ENCODE measurements around the gene AHNAK.

The AHNAK gene

DNA sequence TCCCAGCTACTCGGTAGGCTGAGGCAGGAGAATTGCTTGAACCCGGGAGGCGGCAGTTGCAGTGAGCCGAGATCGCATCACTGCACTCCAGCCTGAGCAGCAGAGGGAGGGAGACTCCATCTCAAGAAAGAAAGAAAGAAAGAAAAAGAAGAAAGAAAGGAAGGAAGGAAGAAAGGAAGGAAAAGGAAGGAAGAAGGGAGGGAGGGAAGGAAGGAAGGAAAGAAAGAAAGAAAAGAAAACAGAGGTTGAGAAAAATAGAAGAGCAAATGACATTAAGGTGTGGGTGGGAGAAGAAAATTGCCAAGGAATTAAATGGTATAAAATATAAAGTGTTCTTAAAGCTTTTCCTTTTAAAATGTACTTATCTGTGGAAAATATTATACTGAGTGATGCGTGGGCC is 49.9 kb downstream of the AHNAK start:
- DNase-seq = no peak

DNA sequence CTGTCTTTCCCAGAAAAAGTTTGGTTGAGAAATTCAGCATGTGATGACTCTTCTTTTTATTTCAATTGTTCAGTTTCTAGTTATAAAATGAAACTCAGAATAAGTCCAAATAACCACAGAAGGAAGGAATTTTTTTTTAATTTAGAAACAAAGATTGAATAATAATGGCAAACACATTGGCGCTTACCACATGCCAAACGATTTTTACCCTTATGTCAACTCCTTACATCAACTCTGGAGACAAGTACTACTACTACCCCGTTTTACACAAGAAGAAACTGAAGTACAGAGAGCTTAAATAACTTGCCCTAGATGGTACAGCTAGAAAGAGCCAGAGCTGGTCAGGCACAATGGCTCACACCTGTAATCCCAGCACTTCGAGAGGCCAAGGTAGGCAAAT is 52.4 kb downstream of the AHNAK start:
- DNase-seq = no peak

DNA sequence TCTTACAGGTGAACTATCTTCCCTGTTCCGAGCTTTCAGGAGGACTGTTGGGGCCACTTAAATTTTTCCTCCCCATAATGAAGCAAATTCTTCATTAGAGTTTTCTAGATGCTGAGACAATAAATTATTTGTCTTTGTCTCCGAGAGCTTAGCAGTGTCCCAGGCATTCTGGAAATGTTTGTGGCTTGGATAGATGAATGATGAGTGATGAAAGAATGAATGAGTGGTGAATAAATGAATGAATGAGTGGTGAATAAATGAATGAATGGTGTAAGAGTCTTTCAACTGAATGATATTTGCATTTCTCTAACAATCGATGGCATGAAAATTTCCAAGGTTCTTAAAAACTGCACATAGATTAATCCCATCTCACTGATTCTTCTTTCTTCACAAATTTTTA is 52.8 kb downstream of the AHNAK start:
- DNase-seq = no peak

DNA sequence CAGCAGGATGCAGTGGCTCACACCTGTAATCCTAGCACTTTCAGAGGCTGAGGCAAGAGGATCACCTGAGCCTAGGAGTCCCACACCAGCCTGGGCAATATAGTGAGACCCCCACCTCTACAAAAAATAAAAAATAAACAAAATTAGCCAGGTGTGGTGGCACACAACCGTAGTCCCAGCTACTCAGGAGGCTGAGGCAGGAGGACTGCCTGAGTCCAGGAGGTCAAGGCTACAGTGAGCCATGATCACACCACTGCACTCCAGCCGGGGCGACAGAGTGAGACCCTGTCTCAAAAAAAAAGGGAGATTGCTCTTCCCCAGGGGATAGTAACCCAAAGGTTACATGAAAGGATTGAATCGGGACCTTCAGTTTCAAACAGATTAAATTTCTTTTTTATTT is 54.0 kb downstream of the AHNAK start:
- DNase-seq = no peak

DNA sequence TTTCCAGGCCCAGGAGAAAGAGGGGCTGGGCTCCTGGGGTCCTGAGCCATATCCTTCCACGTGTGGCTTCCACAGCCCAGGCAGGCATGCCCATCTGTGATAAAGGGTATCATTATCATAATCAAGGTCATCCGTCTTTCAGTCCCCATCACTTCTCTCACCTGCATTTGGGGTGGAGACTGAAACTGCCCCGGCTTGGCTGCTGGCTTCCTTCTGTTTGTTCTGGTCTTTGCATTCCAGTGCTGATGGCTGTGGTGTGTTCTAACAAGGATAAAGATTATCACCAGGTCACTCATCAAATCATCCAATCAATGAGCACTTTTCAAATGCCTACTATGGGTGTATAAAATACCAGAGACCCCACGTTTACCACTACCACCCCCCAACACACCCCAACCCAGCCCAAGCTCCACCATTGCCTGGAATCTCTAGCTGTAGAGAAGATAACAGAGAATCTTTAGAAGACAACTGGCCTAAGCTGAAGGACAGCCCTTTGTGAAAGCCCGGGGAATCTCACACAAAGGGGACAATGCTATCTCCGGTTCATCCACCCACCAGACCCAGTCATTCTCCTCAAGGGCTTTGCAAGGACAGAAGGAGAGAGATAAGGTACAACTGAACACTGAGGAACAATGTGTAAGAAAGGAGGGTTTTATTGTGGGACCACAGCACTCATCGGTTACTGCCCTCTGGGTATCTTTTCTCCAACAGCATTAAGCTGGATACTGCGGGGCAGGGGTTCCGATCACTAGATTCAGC is 54.9 kb downstream of the AHNAK start:
- DNase-seq = no peak

DNA sequence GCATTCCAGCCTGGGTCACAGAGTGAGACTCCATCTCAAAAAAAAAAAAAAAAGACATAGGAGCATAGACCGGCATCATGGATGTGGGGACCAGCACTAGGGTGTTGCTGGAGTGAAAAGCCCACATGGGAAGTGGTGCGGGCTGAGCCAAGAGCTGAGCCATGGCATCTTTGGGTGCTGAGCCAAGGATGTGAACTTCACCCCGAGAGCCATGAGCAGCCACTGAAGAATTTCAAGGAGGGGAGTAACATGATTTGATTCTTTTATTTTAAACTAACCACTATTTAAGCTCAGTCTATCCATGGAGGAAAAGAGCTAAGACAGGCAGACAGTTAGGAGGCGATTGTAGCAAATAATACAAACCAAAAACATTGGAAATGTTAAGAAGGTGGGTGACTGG is 57.4 kb downstream of the AHNAK start:
- DNase-seq = no peak

DNA sequence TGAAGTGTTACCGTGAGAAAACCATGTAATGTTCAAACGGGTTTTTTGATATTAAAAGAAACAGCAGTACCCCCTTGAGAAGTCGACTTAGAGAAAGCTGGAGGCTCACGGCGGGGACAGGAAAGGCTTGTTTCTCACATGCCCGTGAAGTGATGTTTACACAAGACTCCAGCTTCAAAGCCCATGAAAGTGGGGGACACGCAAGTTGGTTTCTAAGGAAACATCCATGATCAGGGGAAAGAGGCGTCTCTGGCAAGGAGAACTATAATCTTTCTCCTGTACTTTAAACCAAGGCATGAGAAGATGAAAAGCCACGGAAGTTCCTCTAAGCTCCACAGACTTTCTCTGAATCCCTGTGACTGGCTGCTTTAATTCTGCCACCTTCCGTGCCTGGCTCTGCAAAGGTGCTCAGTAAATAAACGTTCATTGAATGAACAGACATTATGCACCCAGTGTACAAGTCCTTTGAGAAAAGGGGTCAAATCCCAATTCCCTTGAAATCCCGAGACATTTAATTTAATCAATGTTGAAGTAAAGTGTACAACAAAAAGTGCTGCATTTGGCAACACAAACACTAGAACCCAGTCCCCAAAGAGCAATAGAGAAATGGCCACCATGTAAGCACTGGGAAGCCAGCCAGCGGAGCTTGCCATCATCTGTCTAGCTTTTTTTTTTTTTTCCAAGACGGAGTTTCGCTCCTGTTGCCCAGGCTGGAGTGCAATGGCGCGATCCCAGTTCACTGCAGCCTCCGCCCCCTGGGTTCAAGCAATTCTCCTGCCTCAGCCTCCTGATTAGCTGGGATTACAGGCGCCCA is 58.7 kb downstream of the AHNAK start:
- DNase-seq = no peak

DNA sequence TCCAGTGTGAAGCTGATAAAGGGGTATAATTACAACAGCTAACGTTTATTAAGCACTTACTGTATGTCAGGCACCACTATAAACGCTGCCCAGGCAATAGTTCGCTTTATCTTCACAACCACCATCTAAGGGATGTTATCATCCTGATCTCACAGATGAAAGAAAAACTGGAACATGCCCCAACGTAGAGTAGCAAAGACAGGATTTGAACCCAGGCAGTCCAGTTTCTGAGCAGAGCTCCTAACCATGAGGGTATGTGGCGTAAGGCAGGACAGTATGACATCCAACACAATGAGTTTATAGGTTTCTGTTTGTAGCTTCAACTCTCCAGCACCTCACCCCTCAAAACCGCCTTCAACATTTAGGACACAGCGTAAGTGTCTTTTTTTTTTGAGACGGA is 59.5 kb downstream of the AHNAK start:
- DNase-seq = no peak

DNA sequence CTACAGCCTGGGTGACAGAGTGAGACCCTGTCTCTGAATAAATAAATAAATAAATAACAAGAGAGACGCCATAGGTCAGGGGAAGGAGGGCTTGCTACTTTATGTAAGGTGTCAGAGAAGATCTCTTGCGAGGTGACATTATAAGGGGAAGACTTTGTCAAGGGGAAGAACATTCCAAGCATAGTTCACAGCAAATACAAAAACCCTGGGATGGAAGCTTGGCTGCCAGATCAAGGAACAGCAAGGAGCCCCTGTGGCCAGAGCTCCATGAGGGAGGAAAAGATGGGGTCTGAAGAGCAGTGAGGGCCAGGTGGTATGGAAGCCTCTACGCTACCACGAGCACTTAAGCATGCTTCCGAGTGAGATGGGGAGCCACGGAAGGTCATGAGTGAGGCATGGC is 62.3 kb downstream of the AHNAK start:
- no peak for DNase-seq

DNA sequence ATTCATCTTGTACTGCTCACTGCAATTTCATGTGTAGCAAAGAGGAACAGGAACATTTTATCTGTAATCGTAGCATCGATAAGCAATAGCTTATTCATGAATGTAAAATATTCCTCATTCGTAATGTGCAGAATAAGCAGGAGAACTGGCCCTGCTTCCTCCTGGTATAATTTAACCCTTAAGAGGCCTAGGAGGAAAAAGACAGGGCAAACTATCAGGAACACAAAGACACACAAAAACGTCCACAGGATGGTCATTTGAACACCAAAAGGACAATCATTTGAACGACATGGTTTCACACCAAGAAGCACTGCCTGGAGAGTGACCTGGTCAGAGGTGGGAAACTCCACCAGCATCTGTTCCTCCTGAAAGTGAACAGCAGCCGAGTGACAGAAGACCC is 63.9 kb downstream of the AHNAK start:
- DNase-seq = no peak

DNA sequence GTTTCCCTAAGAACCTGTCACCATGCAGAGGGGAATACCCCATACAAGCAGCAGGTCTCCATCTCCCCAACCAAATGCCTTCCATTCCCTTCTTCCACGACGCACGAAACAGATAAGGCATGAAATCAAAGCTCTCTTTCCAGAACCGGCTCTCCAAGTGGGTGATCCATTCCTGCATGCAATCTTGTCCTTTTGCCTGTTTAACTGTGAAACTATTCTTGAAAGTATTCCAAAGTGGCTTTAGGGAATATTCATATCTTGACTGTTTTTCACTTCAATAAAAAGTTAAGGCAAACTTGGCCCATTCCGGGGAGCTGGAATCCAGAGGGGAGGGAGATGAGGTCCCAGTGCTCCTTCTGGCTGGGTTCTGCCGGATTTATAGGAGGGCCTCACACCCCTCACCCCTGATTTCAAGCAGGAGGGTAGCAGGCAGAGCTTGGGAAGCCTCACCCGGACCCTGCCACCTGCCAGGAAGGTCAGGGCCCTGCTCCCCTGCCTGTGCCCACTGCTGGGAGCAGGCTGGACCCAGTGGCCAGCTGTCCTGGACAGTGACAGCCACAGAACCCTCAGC is 66.9 kb downstream of the AHNAK start:
- no peak for DNase-seq

DNA sequence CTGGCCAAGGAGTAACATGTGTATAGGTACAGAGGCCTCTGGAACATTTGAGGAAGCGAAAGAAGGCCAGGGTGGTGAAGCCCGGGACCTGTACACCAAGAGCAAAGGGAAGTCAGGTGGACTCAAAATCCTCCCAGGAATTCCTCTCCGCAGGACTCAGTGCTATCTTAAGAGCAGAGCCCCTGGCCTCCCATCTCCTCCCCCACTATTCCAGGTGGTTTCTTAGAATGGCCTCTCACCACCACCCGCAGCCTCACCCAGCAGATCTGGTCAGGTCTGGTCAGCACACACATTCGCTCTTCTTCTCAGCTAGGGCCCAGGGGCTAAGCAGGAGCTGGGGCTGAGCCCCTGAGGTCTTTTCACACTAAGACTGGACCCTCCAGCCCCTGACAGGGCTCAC is 68.7 kb downstream of the AHNAK start:
- no peak for DNase-seq

DNA sequence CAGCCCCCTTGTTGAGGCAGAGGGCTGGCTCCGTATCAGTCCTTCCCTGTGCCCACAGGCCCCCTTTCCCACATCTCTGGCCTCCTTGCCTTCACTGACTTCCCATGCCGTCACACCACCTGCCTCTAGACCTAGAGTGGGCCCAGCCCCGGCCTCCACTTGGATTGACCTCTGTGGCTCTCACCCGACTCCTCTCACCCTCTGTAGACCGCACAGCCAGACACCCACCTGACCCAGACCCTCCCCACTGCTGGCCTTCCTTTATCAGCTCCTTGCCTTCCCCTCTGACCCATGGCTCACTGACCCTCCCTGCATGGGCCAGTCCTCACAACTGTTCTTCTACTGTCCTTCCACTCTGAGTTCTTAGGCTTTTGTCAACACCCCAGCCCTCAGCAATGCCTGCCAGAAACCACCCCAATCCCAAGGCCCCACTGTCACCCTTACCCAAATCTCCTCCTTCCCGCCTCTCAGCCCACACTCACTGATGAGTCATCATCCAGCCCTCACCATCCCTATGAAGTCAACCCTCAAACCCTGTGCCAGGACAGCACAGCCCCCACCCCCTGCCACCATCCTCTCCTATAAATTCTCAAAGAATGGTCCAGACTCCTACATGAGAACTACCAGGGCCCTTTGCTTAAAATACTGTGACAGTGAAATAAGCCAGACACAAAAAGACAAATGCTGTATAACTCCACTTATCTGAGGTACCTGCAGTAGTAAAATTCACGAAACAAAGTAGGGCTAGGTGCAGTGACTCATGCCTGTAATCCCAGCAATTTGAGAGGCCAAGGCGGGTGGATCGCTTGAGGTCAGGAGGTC is 74.3 kb downstream of the AHNAK start:
- no peak for DNase-seq

DNA sequence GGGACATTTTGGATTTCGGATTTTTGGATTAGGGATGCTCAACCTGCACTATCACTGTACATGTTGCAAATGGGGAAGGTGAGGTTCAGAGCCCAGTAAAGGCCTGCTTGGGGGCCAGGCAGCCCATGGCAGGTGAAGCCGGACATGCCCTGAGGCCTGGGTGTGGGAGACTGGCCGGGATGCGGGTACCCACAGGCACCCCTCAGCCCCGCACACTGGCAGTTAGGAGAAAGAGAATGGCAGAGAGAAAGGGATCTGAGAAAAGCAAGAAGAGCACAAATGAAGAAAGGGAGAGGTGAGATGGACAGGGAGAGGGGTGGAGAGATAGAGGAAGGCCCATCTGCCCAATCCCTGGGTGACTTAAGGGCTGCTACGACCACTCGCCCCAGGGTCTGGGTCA is 75.0 kb downstream of the AHNAK start:
- no peak for DNase-seq

DNA sequence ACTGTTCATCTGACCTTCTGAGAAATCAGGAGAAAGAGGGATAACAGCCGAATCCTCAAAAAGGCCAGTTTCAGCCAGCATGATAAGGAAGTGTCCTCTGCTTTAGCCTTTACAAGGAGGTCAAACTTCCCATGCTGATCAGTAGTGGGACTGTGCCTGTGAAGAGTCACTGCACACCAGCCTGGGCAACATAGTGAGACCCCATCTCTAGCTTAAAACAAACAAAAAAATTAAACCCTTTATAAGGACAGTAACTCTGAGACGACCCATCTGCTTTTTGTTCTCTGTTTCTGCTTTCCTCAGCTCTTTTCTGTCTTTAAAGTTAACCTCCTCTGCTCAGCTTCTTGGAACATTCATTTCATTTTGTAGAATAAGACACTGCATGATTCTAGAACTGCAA is 78.0 kb downstream of the AHNAK start:
- DNase-seq = no peak

DNA sequence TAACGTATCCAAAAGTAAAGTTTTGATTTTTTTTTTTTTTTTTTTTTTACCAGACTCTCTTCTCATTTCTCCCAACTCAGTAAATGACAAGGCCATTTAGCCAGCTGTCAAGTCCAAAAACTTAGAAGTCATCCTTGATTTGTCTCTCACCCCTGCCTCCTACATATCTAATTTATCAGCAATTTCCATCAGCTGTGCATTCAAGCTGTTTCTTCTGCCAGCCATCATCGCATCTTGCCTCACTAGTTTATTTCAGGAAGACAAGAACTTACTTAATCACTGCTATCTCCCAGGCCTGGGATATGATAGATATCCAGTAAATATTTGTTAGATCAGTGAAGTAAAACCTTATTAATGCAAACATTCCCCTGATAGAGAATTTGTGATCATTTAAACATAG is 80.2 kb downstream of the AHNAK start:
- no peak for DNase-seq

DNA sequence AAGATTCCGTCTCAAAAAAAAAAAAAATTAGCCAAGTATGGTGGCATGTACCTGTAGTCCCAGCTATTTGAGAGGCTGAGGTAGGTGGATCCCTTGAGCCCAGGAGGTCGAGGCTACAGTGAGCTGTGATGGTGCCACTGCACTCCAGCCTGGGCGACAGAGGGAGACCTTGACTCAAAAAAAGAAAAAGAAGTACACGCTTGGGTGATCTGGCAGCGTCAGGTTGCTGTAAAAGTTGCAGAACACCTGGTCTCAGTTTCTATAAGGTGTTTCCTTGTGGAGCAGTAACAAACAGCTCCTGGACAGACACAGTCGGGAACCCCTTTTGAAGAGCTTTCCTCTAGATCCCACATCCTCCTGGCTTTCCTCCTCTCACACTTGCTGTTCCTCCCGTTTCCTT is 82.0 kb downstream of the AHNAK start:
- DNase-seq = no peak

DNA sequence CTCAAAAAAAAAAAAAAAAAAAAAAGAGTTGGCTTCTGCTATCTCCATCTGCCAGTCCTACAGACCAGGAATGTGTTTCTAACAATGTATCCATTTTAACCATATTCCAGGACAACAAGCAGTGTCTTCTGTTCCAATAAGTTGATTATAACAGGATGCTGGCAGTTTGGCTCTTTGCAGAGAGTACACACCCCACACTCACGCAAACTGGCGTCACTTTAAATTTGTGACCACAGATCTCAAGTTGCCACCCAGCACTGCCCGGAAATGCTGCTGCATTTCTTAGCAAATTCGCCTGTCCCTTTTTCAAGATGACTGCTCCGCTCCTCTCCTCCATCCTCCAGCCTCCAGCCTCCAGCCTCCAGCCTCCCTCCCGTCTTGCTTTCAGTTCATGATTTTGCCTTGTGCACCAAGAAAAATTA is 83.5 kb downstream of the AHNAK start:
- no peak for DNase-seq

DNA sequence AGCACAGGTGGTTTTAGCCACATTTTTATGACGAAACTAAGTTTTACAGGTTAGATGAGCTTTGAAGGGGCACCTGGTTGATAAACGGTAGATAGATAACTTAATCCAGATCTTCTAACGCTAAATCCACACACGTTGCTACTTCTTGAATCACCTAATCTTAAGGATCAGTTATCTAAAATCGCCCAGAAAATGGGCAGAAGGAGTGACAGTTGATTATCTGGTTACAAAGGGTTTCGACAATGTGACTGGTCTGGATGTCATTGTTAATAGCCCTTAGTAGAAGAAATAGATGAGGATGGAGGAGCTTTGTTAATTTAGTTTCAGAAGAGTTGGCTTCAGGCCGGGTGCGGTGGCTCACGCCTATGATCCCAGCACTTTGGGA is 84.1 kb downstream of the AHNAK start:
- no peak for DNase-seq

DNA sequence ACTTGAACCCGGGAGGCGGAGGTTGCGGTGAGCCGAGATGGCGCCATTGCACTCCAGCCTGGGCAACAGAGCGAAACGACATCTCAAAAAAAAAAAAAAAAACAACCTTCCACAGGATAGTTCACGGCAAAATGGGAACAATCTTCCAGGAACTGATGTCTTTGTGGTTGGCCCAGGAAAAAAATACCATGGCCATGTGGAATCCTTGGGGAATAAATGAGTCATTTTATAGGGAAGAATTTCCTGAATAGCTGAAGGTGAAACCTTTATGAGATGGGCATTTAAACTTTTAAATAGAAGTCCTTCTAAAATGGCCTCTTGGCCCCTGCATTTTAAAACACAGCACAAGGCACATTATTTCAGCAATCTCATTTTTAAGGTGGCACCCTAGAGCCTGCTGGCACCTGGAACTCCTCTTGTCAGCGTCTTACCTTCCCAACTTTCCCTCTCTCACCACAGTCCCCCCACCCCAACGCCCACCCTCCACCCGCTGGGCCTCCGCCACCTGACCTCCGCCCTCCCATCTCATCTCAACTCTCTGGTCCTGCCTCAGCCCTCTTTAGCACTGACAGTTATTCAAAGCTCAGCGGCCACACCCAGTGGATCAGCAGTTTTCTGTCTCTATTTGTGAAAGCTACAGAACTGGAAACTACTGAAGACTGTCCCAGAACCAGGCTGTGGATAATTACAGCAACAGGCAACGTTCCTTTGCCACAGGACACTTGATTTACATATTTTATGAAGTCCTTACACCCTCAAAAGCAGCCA is 84.7 kb downstream of the AHNAK start:
- DNase-seq = no peak

DNA sequence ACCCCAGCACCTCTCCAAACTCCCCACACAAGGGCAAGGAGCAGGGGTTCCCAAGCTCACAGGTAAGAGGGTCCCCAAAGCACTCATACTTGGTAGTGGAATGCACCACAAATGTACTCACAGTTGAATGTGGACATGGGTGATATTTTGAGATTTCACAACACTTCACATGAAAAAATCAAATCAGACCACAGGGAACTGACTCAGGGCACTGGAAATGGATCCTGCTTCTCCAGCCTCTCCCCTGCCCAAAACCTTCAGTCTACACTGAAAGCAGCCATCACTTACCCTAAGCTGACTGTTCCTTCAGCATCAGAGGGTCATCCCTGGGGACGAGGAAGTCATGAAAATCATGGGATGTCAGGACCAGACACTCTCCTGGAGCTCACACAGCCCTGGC is 87.5 kb downstream of the AHNAK start:
- no peak for DNase-seq

DNA sequence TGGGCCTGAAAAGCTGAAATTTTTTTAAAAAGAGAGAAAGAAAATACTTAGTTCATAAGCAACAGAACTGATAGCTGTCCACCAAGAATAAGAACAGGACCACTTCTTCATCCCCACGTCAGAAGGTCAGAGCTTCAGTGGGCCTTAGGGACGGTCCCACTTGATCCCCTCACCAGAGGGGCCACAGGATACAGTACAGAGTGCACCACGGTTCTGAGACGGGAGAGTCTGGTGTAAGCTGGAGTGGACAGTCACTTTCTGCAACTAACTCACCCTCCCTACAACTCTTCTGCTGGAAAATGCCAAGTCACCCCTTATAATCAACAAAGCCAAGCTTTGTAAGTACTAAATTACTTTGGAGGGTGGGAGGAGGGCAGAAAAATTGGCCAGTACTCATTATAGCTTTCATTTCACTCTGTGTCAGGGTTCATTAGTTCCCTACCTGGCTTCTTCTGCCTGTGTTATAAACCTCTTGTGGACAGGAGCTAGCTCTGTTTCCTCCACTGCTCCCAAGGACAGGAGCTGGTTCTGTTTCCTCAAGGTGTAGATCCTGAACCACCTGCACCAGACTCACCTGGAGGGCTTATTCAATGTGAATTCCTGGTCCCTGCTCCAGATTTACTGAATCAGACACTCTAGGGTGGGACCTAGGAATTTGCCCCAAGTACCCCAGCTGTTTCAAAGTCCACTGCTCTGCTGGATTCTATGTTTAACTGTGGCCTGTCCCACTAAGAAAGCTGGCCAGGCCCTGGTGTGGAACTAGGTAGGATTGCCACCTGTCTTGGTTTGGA is 88.2 kb downstream of the AHNAK start:
- no peak for DNase-seq

Data from CD4-positive, alpha-beta T cell treated with Interleukin-12 subunit alpha and Interleukin-12 subunit beta, for 1 hour (primary cell).